Hypothalamus (tissue), 51 donors: ENCODE data around the gene ADGRL3.
"Not testable (repeated sequence)": the region's sequence is repeated elsewhere in the genome, so short reads cannot be mapped to it uniquely, and the experiment has no call there.

Experiments used
- DNase-seq, 51 donors: peaks; one replicate each; lab custom pipeline; 2025; lab: John Stamatoyannopoulos, UW

The ADGRL3 gene

DNA sequence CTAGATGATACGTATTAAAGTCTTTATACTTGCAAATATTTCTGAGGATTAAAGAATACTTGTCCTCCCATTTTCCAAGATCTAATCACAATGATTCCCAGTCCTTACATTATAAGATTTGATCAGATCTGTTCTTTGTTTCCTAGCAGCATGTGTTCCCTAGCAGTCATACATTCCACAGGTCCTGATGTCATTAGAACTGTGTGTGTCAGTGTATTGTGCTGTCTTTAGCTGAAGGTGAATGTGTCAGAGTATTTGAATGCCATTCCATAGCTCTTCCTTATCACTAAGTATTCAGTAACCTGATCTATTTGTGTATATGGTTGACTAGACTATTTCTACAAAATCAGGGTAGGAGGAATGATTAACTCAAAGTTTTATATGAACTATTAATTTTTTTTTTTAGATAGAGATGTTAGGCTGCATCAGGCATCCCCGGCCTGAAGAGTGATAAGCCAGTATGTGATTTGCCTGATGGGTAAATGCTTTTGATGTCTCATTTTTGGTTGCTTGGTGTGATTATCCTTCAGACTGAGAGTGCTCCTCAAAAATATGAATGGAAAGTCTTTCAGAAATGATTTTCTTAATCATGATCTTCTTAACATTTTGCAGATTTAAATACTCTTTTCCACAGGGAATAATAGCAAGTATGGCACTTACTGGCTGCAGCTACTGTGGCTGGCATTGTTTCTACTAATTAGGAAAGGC is 4.4 kb downstream of the ADGRL3 start:
- no peak for DNase-seq

- no peak for DNase-seq
Measured at GRCh38 chr4:61205066-61205465, 4.9 kb downstream of the ADGRL3 start.

- not testable (repeated sequence) for DNase-seq
Measured at GRCh38 chr4:61207156-61207555, 7.0 kb downstream of the ADGRL3 start.

DNA sequence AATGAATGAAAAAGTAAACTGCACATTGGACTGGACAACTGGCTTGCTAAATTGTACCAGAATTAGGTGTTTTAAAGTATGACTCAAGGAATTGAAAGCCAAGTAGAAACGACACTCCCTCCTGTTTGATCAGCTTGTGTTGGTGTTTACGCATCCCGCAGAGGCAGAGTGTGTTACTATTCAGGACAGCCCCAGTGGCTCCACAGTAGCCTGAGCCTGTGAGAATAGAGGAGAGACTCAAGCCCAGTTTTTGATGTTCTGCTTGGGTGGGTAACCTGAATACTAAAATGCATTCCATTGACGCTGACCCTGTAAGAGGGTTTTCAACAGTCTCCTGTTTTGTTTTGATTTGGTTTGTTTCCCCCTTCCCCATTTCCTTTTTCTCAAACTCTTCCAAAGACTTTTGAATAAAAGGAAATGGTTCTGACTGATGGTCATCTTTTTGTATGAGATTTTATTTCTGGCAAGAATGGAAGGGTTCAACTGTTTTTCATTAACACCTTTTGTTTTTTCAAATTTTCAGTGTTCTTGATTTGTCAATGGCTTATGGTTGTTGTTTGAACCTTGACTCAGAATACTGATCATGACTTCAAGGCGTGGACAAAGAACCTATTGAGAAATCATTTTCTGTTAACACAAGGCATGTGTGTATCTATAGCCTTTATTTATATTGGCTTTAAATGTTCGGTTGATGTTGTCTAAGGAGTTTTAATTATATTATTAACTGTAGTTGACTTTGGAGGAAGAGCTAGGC is 10.2 kb downstream of the ADGRL3 start:
- DNase-seq, result peak in 34 of 51 donors; percentile 1 to 79 (median 35)

DNA sequence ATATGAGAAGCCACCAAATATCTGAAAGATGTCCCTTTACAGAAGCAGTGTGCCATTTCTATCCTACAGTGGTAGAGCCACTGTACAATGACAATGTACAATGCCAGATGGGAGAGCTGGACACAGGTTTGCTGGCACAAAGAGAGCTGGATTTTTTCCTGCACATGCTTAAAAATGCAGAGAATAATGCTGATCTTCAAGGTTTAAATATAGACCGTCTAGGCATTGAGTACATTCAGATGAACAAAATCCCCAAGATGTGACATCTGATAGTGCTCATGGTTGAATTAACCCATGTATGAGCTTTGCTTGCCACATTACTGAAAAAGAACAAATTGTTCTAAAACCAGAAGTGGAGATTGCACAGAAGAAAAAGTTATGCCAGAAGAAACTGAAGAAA is 11.7 kb downstream of the ADGRL3 start:
- no peak for DNase-seq

DNA sequence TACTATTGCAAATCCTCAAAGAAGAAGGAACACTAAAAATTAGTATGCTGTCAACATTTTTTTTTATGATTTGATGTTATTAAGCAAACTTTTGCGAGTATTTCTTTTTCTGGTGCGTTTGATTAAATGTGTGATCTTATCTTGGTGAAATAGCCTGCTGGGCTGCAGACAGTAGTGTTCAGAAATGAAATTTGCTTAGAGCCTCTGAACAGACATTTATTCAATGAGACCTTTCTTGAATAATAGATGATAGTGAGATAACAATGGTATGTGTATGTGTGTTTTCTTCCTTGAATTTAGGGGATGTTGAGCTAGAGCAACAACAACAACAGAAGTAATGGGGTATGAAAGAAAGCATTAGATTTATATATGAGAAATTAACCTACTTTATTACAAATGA is 12.7 kb downstream of the ADGRL3 start:
- DNase-seq, result no peak

DNA sequence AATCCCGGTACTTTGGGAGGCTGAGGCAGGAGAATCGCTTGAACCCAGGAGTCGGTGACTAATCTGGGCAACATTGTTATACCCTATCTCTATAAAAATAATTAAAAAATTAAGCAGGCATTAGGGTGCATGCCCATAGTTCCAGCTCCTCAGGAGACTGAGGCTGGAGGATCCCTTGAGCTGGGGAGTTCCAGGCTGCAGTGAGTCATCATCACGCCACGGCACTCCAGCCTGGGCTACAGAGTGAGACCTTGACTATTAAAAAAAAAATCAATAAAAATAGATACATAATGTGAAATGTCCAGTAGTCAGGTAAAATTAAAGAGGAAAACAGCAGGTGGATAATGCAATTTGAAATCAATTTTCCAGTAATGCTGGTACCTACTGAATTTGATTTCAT is 14.6 kb downstream of the ADGRL3 start:
- no peak for DNase-seq

DNA sequence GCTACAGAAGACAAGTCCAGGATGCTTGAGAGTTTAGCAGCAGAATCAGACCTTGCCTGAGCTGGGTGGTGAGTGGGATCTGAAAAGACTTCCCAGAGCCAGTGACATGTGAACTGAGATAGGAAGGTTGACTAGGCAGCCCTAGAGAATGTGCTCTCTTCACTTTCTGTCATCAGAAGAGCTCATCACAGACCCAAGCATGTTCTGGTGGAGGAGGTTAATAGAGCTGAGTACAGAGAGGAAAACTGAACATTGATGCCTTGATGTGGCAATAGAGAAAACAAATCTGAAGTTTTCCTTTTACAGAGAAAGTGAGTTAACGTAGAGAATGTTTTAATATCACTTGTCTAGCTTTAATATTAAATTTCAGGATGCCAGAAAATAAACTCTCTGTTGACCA is 17.1 kb downstream of the ADGRL3 start:
- DNase-seq, result no peak

GRCh38 chr4:61220556-61220955 is 20.4 kb downstream of the ADGRL3 start:
- no peak for DNase-seq

GRCh38 chr4:61223385-61223784 is 23.3 kb downstream of the ADGRL3 start:
- DNase-seq, result no peak

- DNase-seq, result peak in 1 of 51 donors; percentile 8
Measured at GRCh38 chr4:61224573-61224972, 24.4 kb downstream of the ADGRL3 start.

- DNase-seq, result no peak
Measured at GRCh38 chr4:61225656-61226055, 25.5 kb downstream of the ADGRL3 start.

- peak in 1 of 51 donors; percentile 6 for DNase-seq
Measured at GRCh38 chr4:61231421-61231820, 31.3 kb downstream of the ADGRL3 start.

DNA sequence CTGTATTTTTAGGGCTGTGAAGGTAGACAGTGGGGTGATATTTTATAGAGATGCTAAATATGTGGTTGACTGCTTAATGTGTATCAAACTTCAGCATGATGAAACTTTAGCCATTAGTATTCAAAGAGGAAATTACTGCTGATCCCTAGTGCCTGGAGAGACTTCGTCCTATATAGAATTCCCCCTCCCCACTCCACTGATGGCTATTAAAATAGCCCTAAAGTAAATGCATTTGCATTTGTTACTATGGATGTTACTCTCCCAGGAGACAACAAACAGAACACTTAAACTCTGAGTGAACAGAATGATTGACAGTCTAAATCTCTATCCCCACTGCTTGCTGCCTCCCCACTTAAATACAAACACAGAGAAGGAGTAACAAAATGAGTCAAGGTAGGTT is 39.1 kb downstream of the ADGRL3 start:
- no peak for DNase-seq

- no peak for DNase-seq
Measured at GRCh38 chr4:61243962-61244361, 43.8 kb downstream of the ADGRL3 start.

DNA sequence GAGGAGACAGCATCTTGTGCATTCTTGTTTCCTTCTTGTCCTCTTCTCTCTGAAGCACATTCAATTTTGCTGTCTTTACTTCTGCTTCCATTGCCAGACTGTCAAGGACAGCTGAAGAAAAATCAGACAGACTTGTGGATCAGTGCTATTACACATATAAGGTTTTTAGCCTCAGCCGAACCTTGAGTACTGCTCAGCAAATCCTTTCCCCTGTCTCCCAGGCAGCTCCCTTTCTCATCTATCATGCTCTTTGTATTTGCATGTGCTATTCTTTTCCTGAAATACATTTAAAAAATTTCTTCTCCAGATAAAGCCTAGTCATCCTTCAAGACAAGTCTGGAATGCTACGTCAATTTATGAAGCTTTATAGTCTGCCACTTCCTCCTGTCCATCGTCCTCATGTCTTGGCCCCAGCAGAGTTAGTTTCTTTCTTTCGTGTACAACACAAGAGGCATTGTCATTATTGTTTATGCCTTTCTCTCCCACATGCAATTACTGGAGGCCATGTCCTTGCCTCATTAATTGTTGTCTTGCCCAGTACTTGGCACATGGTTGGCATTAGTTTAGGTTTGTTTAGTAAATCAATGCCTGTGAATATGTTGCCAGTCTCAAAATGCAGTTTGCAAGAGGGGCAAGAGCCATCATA is 45.1 kb downstream of the ADGRL3 start:
- DNase-seq, result peak in 3 of 51 donors; percentile 25 to 74 (median 67)

- DNase-seq, result no peak
Measured at GRCh38 chr4:61246034-61246433, 45.9 kb downstream of the ADGRL3 start.

DNA sequence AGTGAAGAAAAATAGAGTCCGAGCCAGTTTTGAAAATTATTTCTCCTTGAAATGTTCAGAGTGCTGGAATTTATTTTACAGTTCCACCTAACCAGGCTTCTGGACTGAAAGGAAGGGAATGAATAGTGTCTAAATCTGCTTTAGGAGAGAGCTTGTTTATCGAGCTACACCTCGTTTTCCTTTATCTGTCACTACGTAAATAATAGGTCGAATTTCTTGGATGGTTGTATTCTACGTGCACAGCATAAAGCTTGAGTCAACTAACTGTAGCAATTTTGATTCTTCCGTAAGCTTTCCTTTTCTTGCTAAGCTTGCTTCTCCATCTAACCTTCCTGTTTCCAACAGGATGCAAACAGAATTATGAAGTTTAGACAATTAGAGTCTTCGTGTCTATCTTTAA is 48.6 kb downstream of the ADGRL3 start:
- DNase-seq, result no peak

DNA sequence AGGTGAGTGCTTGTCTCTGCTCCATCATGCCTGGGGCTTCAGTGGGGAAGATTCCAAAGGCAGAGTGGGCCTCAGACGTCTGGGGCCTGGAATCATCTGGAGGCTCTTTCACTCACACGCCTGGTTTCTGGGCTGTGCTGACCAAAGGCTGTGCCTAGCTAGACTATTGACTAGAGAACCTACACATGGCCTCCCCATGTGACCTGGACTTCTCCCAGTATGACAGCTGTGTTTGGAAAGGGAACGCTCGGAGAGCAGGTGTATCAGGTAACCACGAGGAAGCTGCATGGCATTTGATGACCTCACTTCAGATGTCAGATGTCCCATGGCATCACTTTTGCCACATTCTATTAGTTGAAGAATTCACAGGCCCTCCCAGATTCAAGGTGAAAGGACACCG is 51.0 kb downstream of the ADGRL3 start:
- DNase-seq, result no peak

- peak in 1 of 51 donors; percentile 3 for DNase-seq
Measured at GRCh38 chr4:61254406-61254805, 54.3 kb downstream of the ADGRL3 start.

DNA sequence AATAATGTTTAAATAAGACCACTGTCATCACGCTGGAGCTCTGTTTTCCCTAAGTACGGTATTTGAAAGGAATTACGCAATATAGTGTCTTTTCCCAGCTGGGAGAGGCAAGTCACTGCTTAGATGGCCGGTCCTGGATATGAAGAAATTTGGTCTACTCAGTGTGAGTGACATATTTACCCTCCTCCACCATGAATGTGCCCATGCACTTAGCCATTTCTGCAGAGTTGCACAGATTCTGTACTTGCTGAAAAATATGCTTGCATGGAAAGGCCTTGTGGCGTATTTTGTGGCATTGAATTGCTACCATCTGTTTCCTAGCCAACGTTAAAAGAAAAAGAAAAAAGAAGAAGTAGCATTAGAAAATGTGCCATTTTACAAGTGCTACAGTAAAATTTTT is 73.1 kb downstream of the ADGRL3 start:
- DNase-seq, result peak in 1 of 51 donors; percentile 17

GRCh38 chr4:61274286-61274685 is 74.2 kb downstream of the ADGRL3 start:
- no peak for DNase-seq
